C4-2B (cell line): Measurements from ENCODE around the gene ADARB2.

Source experiments
- CTCF ChIP-seq: fragments of 450-650 bp; conservative IDR thresholded peaks from 2 replicates; pipeline ENCODE4 v1.5.1; 2017; ENCODE audit warnings: mild to moderate bottlenecking
- ZFX ChIP-seq: fragments of 450-650 bp; IDR thresholded peaks from 2 replicates; pipeline ENCODE4 v1.6.1; 2017

GRCh38 chr10:1468811-1469210 is 268.5 kb downstream of the ADARB2 start:
- TF ChIP-seq CTCF: no peak
- TF ChIP-seq ZFX: no peak
